GM06990 (cell line): Measurements from ENCODE around the gene GRID2.

ENCODE experiments used
- DNase-seq: peaks from one replicate; pipeline ENCODE4 v3.0.0-alpha.2; 2011; ENCODE audit not compliant: insufficient read length; ENCODE audit errors: extremely low read depth
- H3K27me3 ChIP-seq: replicated peaks from 2 replicates; pipeline ENCODE4 v1.6.0; 2011; ENCODE audit warnings: low read length; ENCODE audit not compliant: control insufficient read depth, insufficient read depth
- H3K36me3 ChIP-seq: 2 replicates; pipeline ENCODE4 v1.5.1; 2011; ENCODE audit warnings: low read length; ENCODE audit not compliant: control insufficient read depth, insufficient read depth
- H3K4me3 ChIP-seq: replicated peaks from 2 replicates; pipeline ENCODE4 v1.5.1; 2011; ENCODE audit warnings: low read depth, mild to moderate bottlenecking, control low read depth, low read length
- TF ChIP-seq, protein P1 (sequence below): IDR thresholded peaks from 2 replicates; pipeline ENCODE4 v1.5.1; 2011; ENCODE audit warnings: low read length, control low read depth, mild to moderate bottlenecking, inconsistent platforms; ENCODE audit not compliant: insufficient read depth, poor library complexity, severe bottlenecking

GRID2 gene

DNA sequence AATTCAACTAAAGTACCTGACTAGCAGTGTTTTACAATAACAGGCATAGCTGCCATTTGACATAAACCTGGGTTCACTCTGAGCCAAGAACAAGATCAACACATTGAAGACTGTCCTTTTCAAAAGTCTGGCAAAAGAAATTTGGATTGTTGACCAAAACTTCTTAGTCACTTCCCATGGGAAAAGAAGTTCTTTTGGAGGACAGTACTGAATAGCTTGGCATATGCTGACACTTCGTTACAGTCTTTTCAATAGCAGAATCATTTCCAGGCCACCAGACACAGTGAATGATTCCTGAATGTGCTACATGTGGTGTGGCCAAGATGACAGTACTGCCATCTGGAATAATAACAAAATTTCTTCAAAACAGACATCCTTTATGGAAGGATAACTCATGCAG is 560.3 kb downstream of the GRID2 start:
- TF ChIP-seq, protein P1, sequence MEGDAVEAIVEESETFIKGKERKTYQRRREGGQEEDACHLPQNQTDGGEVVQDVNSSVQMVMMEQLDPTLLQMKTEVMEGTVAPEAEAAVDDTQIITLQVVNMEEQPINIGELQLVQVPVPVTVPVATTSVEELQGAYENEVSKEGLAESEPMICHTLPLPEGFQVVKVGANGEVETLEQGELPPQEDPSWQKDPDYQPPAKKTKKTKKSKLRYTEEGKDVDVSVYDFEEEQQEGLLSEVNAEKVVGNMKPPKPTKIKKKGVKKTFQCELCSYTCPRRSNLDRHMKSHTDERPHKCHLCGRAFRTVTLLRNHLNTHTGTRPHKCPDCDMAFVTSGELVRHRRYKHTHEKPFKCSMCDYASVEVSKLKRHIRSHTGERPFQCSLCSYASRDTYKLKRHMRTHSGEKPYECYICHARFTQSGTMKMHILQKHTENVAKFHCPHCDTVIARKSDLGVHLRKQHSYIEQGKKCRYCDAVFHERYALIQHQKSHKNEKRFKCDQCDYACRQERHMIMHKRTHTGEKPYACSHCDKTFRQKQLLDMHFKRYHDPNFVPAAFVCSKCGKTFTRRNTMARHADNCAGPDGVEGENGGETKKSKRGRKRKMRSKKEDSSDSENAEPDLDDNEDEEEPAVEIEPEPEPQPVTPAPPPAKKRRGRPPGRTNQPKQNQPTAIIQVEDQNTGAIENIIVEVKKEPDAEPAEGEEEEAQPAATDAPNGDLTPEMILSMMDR, result no peak
- Histone ChIP-seq H3K4me3 (no peak overlapping the region), H3K36me3 (no peaks in the 10 kb centered on the region), H3K27me3 (no peaks in the 10 kb centered on the region)
- DNase-seq, result no peak

DNA sequence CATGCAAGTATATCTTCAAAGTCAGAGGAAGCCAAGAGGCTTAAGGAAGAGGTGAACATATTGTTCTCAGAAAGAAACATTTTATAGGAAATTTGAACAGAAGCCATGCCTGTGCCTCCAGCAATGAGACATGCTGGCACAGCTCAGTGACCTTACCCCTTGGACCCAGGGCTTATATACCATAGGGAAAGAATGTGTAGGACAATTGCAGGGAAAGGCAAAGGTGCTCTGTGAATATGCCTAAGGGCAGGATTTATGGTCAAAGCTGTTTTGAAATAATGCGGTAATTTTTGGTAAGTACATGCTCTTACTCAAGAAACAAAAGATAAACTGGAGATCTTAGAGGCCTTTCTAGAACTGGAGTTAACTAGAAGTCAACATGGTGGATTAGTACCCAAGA is 568.8 kb downstream of the GRID2 start:
- H3K4me3 ChIP-seq, result no peak overlapping the region
- H3K27me3 ChIP-seq, result no peaks in the 10 kb centered on the region
- H3K36me3 ChIP-seq, result no peaks in the 10 kb centered on the region
- TF ChIP-seq, protein P1, result no peak
- DNase-seq, result no peak

DNA sequence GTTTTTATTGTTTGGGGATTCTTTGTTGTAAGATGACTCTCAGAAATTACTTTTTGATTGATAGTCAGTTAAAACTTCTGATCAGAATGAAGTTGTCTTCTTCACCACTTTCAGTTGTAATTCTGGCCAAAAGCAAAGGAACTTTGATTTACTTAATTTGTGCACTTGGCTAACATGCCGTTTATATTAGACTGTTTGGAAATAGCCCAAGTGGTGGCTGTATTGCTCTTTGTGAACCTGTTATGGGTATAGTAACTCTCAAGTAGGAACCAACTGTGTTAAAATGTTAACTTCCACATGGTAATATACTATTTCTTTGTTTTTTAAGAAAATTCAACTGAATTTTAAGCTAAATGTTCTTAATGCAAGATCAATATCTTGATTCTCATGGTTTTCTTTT is 581.9 kb downstream of the GRID2 start:
- TF ChIP-seq, protein P1, result no peak
- H3K27me3 ChIP-seq, result no peaks in the 10 kb centered on the region
- no peak for DNase-seq
- H3K4me3 ChIP-seq, result no peak overlapping the region
- H3K36me3 ChIP-seq, result no peaks in the 10 kb centered on the region

DNA sequence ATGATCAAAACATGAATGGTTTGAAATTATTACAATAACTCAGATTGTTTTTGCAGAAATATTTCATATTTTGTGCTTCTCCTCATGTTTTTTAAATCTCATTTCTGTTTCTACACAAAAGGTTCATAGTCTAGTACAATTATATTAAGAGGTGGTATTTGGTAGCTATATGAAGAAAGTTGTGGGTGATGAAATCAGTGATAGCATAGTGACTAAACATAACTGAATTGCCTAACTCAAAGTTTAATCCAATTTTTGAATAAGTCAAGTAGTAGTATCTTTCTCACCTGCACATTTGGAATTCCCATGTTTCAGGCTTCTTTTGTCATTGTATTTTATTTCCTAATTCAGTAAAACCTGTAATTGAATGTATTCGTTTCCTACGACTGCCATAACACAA is 648.7 kb downstream of the GRID2 start:
- TF ChIP-seq, protein P1, result no peak
- no peak for DNase-seq
- Histone ChIP-seq H3K27me3 (no peaks in the 10 kb centered on the region), H3K4me3 (no peak overlapping the region), H3K36me3 (no peaks in the 10 kb centered on the region)

DNA sequence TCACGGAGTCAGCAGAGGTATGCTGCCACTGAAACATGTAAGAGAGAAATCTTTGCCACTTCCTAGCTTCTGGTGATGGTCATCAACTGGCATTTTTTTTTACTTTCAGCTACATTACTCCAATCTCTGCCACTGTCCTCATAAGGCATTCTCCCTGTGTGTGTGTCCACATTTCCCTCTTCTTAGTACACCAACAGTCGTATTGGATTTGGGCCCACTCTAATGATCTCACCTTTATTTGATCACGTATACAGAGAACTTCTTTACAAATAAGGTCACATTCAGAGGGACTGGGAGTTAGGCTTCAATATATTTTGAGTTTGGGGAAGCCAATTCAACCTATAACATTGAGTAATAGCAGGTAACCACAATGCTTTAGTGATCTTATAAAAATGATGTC is 649.1 kb downstream of the GRID2 start:
- Histone ChIP-seq H3K36me3 (no peaks in the 10 kb centered on the region), H3K4me3 (no peak overlapping the region), H3K27me3 (no peaks in the 10 kb centered on the region)
- DNase-seq, result no peak
- TF ChIP-seq, protein P1, result no peak

DNA sequence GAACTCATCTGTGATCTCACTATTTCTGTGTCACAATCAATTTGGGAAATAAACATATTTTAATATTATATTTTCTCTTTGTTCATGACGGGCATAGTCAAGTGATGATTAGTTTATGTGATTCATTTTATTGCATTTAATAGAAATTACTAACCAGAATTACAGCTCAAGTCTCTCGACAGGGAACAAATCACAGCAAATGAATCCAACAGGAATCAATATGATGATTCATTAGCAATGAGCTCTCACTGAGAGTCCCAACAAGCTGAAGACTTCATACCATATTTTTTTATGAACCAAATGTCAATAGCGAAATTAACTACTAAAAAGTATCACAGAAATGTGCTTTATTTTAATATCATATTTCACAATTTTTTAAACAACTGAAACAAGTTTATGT is 649.7 kb downstream of the GRID2 start:
- Histone ChIP-seq H3K4me3 (no peak overlapping the region), H3K36me3 (no peaks in the 10 kb centered on the region), H3K27me3 (no peaks in the 10 kb centered on the region)
- DNase-seq, result no peak
- TF ChIP-seq, protein P1, result no peak
